ENCODE results near the gene ERMP1. TPM values are rescaled to one million over a fixed set of nuclear protein-coding genes. Genes with fewer than 3 reads are reported as not detected.
A peak's percentile ranks its signal among the peaks of the same experiment; 100 is the strongest.

Gene ERMP1
- total and polyA plus RNA-seq, 4 donors = 3.1 to 21.5 (median 13.0) TPM

- Histone ChIP-seq H3K4me3 (no peak overlapping the region), H3K36me3 (ENCODE audit: control insufficient read depth in 4 of 4, insufficient read depth in 4 of 4, low read length in 4 of 4) (no peaks in the 10 kb centered on the region), H3K9me3 (ENCODE audit: control insufficient read depth in 4 of 4, insufficient read depth in 3 of 4, low read length in 3 of 4) (no peaks in the 10 kb centered on the region), H3K4me1 (ENCODE audit: control insufficient read depth in 5 of 5, insufficient read depth in 5 of 5, low read length in 5 of 5) (peaks cover 0 to 3% (median 0%) of the 10 kb centered on the region in 5 donors), H3K27ac (ENCODE audit: low read depth in 1 of 2, low read length in 1 of 2) (no peak overlapping the region), H3K27me3 (ENCODE audit: control insufficient read depth in 3 of 3, insufficient read depth in 3 of 3, low read length in 2 of 3) (no peaks in the 10 kb centered on the region), H3K9ac (ENCODE audit: insufficient read depth in 1 of 2, low read length in 2 of 2) (no peak overlapping the region)
- peak; percentile 58 for ATAC-seq (ENCODE audit: insufficient read depth, low FRiP score)
- TF ChIP-seq CTCF (IDR thresholded peaks at IDR 0.05; ENCODE audit: control extremely low read depth, extremely low read depth) = no peak
- no peak for DNase-seq
Observed at GRCh38 chr9:5857928-5858327, 25.0 kb upstream of the ERMP1 start.

GRCh38 chr9:5854063-5854790 is 21.3 kb upstream of the ERMP1 start:
- Histone ChIP-seq H3K4me3 (no peak overlapping the region), H3K9ac (ENCODE audit: insufficient read depth in 1 of 2, low read length in 2 of 2) (no peak overlapping the region), H3K27ac (ENCODE audit: low read depth in 1 of 2, low read length in 1 of 2) (no peak overlapping the region), H3K4me1 (ENCODE audit: control insufficient read depth in 5 of 5, insufficient read depth in 5 of 5, low read length in 5 of 5) (peaks cover 0 to 2% (median 0%) of the 10 kb centered on the region in 5 donors), H3K36me3 (ENCODE audit: control insufficient read depth in 4 of 4, insufficient read depth in 4 of 4, low read length in 4 of 4) (no peaks in the 10 kb centered on the region), H3K9me3 (ENCODE audit: control insufficient read depth in 4 of 4, insufficient read depth in 3 of 4, low read length in 3 of 4) (no peaks in the 10 kb centered on the region), H3K27me3 (ENCODE audit: control insufficient read depth in 3 of 3, insufficient read depth in 3 of 3, low read length in 2 of 3) (no peaks in the 10 kb centered on the region)
- DNase-seq (no peak), ATAC-seq (ENCODE audit: insufficient read depth, low FRiP score) (no peak)
- WGBS, 2 donors = 89 to 93% methylated on average over 4 of the region's 4 CpGs
- TF ChIP-seq CTCF (IDR thresholded peaks at IDR 0.05; ENCODE audit: control extremely low read depth, extremely low read depth) = no peak

DNA sequence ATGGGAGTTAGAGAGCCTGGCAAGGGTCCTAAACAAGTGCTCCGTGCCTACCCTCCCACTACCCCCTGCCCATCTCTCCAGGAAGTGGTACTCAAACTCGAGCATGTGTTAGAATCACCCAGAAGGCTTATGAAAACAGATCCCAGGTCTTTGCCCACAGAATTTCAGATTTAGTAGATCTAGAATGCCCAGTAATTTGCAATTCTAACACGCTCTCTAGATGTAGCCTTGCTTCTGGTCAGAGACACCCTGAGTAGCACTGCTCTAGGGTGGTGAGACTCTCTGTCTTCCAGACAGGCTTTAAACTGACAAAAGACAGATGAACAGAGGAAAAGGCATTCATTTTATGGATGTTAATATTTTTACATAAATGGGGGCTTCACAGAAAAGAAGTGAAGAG is 20.7 kb upstream of the ERMP1 start:
- TF ChIP-seq CTCF (IDR thresholded peaks at IDR 0.05; ENCODE audit: control extremely low read depth, extremely low read depth) = no peak
- WGBS, 2 donors = 59 to 62% methylated on average over 3 of the region's 3 CpGs
- Histone ChIP-seq H3K36me3 (ENCODE audit: control insufficient read depth in 4 of 4, insufficient read depth in 4 of 4, low read length in 4 of 4) (no peaks in the 10 kb centered on the region), H3K27me3 (ENCODE audit: control insufficient read depth in 3 of 3, insufficient read depth in 3 of 3, low read length in 2 of 3) (no peaks in the 10 kb centered on the region), H3K9ac (ENCODE audit: insufficient read depth in 1 of 2, low read length in 2 of 2) (no peak overlapping the region), H3K4me1 (ENCODE audit: control insufficient read depth in 5 of 5, insufficient read depth in 5 of 5, low read length in 5 of 5) (peaks cover 0 to 2% (median 0%) of the 10 kb centered on the region in 5 donors), H3K4me3 (no peak overlapping the region), H3K27ac (ENCODE audit: low read depth in 1 of 2, low read length in 1 of 2) (no peak overlapping the region), H3K9me3 (ENCODE audit: control insufficient read depth in 4 of 4, insufficient read depth in 3 of 4, low read length in 3 of 4) (no peaks in the 10 kb centered on the region)
- ATAC-seq (ENCODE audit: insufficient read depth, low FRiP score) (no peak), DNase-seq (no peak)

GRCh38 chr9:5852987-5853386 is 20.1 kb upstream of the ERMP1 start:
- WGBS, 2 donors = 76 to 82% methylated on average over 1 of the region's 1 CpG
- H3K27ac ChIP-seq (ENCODE audit: low read depth in 1 of 2, low read length in 1 of 2) = no peak overlapping the region
- no peak for ATAC-seq (ENCODE audit: insufficient read depth, low FRiP score)
- no peak overlapping the region for H3K9ac ChIP-seq (ENCODE audit: insufficient read depth in 1 of 2, low read length in 2 of 2)
- H3K4me3 ChIP-seq = no peak overlapping the region
- DNase-seq = no peak
- no peaks in the 10 kb centered on the region for H3K36me3 ChIP-seq (ENCODE audit: control insufficient read depth in 4 of 4, insufficient read depth in 4 of 4, low read length in 4 of 4)
- H3K9me3 ChIP-seq (ENCODE audit: control insufficient read depth in 4 of 4, insufficient read depth in 3 of 4, low read length in 3 of 4) = no peaks in the 10 kb centered on the region
- TF ChIP-seq CTCF (IDR thresholded peaks at IDR 0.05; ENCODE audit: control extremely low read depth, extremely low read depth) = no peak
- no peaks in the 10 kb centered on the region for H3K4me1 ChIP-seq (ENCODE audit: control insufficient read depth in 5 of 5, insufficient read depth in 5 of 5, low read length in 5 of 5)
- H3K27me3 ChIP-seq (ENCODE audit: control insufficient read depth in 3 of 3, insufficient read depth in 3 of 3, low read length in 2 of 3) = no peaks in the 10 kb centered on the region
